ENCODE measurements around the gene PLSCR1. TPM values are rescaled to one million over a fixed set of nuclear protein-coding genes. Genes with fewer than 3 reads are reported as not detected.
A peak's percentile ranks its signal among the peaks of the same experiment; 100 is the strongest.

Gene PLSCR1
- total and polyA plus RNA-seq, 2 of the 4 experiments (the other 2 are of a cell fraction) = 5.6 to 13.2 TPM

DNA sequence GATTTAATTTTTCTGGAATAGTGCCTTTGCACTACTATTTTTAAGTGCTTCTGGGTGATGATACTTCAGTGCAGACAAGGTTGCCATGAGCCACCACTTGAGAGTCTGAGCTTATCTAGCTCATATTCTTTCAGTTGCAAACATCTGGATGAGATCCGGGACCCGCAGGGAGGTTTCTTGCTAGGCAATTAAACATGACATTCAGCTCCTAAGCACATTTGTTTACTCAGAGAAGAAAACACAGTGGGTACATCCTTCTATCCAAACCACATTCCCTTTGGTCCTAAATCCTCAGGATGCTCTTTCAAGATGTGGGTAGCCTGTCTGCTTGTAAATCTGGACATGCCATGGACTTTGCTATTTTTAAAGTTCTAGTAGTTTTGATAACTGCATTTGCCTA, 12.0 kb downstream of the PLSCR1 start:
- no peak for DNase-seq
- Histone ChIP-seq H4K91ac (ENCODE audit: insufficient read depth, low read depth, low read length) (no peak overlapping the region), H2AK9ac (replicated peaks; ENCODE audit: low read depth, low read length, poor library complexity) (no peak overlapping the region), H3K9me3 (ENCODE audit: control insufficient read depth, insufficient read depth, low read length) (no peaks in the 10 kb centered on the region), H3K9ac (ENCODE audit: low read depth, low read length) (no peak overlapping the region), H3K27me3 (ENCODE audit: control insufficient read depth, insufficient read depth, low read length) (no peaks in the 10 kb centered on the region), H3K4ac (ENCODE audit: low read depth, low read length) (no peak overlapping the region), H3K36me3 (ENCODE audit: control insufficient read depth, insufficient read depth, low read length) (peaks cover 6% of the 10 kb centered on the region; the same call in 1 of the 2 replicates), H2AFZ (replicated peaks; ENCODE audit: low read length, poor library complexity) (no peak overlapping the region), H4K5ac (ENCODE audit: low read depth, low read length) (no peak overlapping the region), H3K18ac (ENCODE audit: low read depth, low read length) (no peak overlapping the region), H3K4me2 (ENCODE audit: low read depth, low read length) (no peak overlapping the region), H2BK120ac (ENCODE audit: low read depth, low read length) (no peak overlapping the region), H4K20me1 (ENCODE audit: insufficient read depth, low read length) (no peaks in the 10 kb centered on the region), H2AK5ac (ENCODE audit: low read depth, low read length) (no peak overlapping the region), H3K27ac (ENCODE audit: insufficient read depth, low read length) (no peak overlapping the region), H2BK20ac (ENCODE audit: low read depth, low read length) (no peak overlapping the region), H3K14ac (replicated peaks; ENCODE audit: low read depth, low read length) (no peak overlapping the region), H4K8ac (ENCODE audit: low read depth in 2 of 2, low read length in 2 of 2) (no peak overlapping the region), H3K9me1 (ENCODE audit: insufficient read depth, low read length) (no peaks in the 10 kb centered on the region; the same call in 1 of the 2 replicates), H2BK15ac (ENCODE audit: low read depth, low read length) (no peak overlapping the region), H3K4me1 (ENCODE audit: control insufficient read depth, insufficient read depth, low read length) (peaks cover 8% of the 10 kb centered on the region; the same call in 1 of the 2 replicates), H2BK5ac (ENCODE audit: low read depth, low read length, poor library complexity, severe bottlenecking) (no peak overlapping the region), H3K56ac (ENCODE audit: extremely low read depth, insufficient read depth, low read length) (no peak overlapping the region), H3K79me1 (ENCODE audit: low read depth in 1 of 2, low read length in 2 of 2) (peaks cover 6 to 10% of the 10 kb centered on the region in 2 experiments), H3K23ac (ENCODE audit: low read depth, low read length) (peak overlapping the region; percentile 51), H3K4me3 (ENCODE audit: insufficient read depth, low read depth, low read length) (no peak overlapping the region)
- no CpG with 5 or more reads among the region's 2 CpGs for WGBS, 2 experiments (ENCODE audit: extremely low coverage in 2 of 2, insufficient read length in 1 of 2)
- BruUV-seq (replicated peaks) = no TSS peak
- ATAC-seq (ENCODE audit: low read depth) = no peak
- in situ Hi-C loops (cut with MboI; ENCODE audit: low sequenced_read_pairs) = no loop called here
- dilution Hi-C loops (cut with HindIII; ENCODE audit: low sequenced_read_pairs, unreplicated experiment) = no loop called here
- no peak for TF ChIP-seq MXI1 (IDR thresholded peaks at IDR 0.05; ENCODE audit: borderline replicate concordance, low read depth, low read length)
- no peak for TF ChIP-seq CHD1 (IDR thresholded peaks at IDR 0.05; ENCODE audit: low read depth, low read length)
- no peak for TF ChIP-seq CEBPB (IDR thresholded peaks at IDR 0.05; ENCODE audit: low read depth, low read length)
- TF ChIP-seq MAFK (IDR thresholded peaks at IDR 0.05; ENCODE audit: low read depth, low read length) = no peak
- no peak for TF ChIP-seq NFE2L2 (IDR thresholded peaks at IDR 0.05; ENCODE audit: low read depth, low read length)
- TF ChIP-seq RCOR1 (IDR thresholded peaks at IDR 0.05; ENCODE audit: insufficient replicate concordance, low read length) = no peak
- TF ChIP-seq SMC3 (IDR thresholded peaks at IDR 0.05; ENCODE audit: low read depth, low read length) = no peak
- TF ChIP-seq, protein P1, sequence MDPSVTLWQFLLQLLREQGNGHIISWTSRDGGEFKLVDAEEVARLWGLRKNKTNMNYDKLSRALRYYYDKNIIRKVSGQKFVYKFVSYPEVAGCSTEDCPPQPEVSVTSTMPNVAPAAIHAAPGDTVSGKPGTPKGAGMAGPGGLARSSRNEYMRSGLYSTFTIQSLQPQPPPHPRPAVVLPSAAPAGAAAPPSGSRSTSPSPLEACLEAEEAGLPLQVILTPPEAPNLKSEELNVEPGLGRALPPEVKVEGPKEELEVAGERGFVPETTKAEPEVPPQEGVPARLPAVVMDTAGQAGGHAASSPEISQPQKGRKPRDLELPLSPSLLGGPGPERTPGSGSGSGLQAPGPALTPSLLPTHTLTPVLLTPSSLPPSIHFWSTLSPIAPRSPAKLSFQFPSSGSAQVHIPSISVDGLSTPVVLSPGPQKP (IDR thresholded peaks at IDR 0.05; ENCODE audit: borderline replicate concordance, low read depth, low read length) = no peak
- TF ChIP-seq, protein P2, sequence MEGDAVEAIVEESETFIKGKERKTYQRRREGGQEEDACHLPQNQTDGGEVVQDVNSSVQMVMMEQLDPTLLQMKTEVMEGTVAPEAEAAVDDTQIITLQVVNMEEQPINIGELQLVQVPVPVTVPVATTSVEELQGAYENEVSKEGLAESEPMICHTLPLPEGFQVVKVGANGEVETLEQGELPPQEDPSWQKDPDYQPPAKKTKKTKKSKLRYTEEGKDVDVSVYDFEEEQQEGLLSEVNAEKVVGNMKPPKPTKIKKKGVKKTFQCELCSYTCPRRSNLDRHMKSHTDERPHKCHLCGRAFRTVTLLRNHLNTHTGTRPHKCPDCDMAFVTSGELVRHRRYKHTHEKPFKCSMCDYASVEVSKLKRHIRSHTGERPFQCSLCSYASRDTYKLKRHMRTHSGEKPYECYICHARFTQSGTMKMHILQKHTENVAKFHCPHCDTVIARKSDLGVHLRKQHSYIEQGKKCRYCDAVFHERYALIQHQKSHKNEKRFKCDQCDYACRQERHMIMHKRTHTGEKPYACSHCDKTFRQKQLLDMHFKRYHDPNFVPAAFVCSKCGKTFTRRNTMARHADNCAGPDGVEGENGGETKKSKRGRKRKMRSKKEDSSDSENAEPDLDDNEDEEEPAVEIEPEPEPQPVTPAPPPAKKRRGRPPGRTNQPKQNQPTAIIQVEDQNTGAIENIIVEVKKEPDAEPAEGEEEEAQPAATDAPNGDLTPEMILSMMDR (conservative IDR thresholded peaks at IDR 0.05; ENCODE audit: low read depth, low read length) = no peak
- no peak for TF ChIP-seq MAZ (IDR thresholded peaks at IDR 0.05; ENCODE audit: borderline replicate concordance, low read depth, low read length)
- TF ChIP-seq, protein P3, sequence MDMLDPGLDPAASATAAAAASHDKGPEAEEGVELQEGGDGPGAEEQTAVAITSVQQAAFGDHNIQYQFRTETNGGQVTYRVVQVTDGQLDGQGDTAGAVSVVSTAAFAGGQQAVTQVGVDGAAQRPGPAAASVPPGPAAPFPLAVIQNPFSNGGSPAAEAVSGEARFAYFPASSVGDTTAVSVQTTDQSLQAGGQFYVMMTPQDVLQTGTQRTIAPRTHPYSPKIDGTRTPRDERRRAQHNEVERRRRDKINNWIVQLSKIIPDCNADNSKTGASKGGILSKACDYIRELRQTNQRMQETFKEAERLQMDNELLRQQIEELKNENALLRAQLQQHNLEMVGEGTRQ (IDR thresholded peaks at IDR 0.05; ENCODE audit: low read depth, low read length) = no peak
- no peak for TF ChIP-seq FOS (IDR thresholded peaks at IDR 0.05; ENCODE audit: low read depth, low read length)
- no peak for TF ChIP-seq BHLHE40 (IDR thresholded peaks at IDR 0.05; ENCODE audit: low read depth, low read length)
- TF ChIP-seq POLR2A (IDR thresholded peaks at IDR 0.05; ENCODE audit: low read depth, low read length) = no peak
- no peak for TF ChIP-seq RAD21 (IDR thresholded peaks at IDR 0.05; ENCODE audit: low read length)
- ChIA-PET POLR2A (ENCODE audit: unreplicated experiment) (no interaction called here), CTCF (interaction anchor here (1.6 kb wide), 1 partner anchor 12 kb away, joined by 4 read pairs; no protein-coding TSS in a partner anchor)
- intact Hi-C loops (cut with micrococcal nuclease) = no loop called here

All from IMR-90 (cell line).